Measurements from ENCODE around the gene NANOS2. TPM values are rescaled to one million over a fixed set of nuclear protein-coding genes. Genes with fewer than 3 reads are reported as not detected.
A peak's percentile ranks its signal among the peaks of the same experiment; 100 is the strongest.

The NANOS2 gene
- total and polyA plus RNA-seq, 2 of the 13 experiments (the other 11 are each of a cell fraction or from before 2014, with no cell fraction given) = not detected

- TF ChIP-seq ESRRA (CRISPR knock-in tag; IDR thresholded peaks at IDR 0.05; ENCODE audit: low read depth) (no peak), KAT8 (CRISPR knock-in tag; IDR thresholded peaks at IDR 0.05) (no peak), IRF2 (CRISPR knock-in tag; IDR thresholded peaks at IDR 0.05) (peak; percentile 34; the same call in 1 of the 2 replicates), ZNF18 (CRISPR knock-in tag; IDR thresholded peaks at IDR 0.05; ENCODE audit: insufficient replicate concordance) (peak; percentile 79), ZNF788 (CRISPR knock-in tag; IDR thresholded peaks at IDR 0.05; ENCODE audit: borderline replicate concordance) (peak; percentile 17; the same call in 1 of the 2 replicates), ZNF264 (CRISPR knock-in tag; IDR thresholded peaks at IDR 0.05) (0 out of 2 replicates have a peak, but pooled peaks have one; percentile 26), NR2C2 (CRISPR knock-in tag; IDR thresholded peaks at IDR 0.05; ENCODE audit: borderline replicate concordance) (peak; percentile 32; the same call in 1 of the 2 replicates), ZNF773 (CRISPR knock-in tag; IDR thresholded peaks at IDR 0.05; ENCODE audit: borderline replicate concordance) (no peak), KMT2B (CRISPR knock-in tag; IDR thresholded peaks at IDR 0.05) (no peak), MXD1 (CRISPR knock-in tag; IDR thresholded peaks at IDR 0.05) (0 out of 2 replicates have a peak, but pooled peaks have one; percentile 1), KLF12 (CRISPR knock-in tag; IDR thresholded peaks at IDR 0.05; ENCODE audit: borderline replicate concordance) (no peak), SPEN (CRISPR knock-in tag; IDR thresholded peaks at IDR 0.05; ENCODE audit: low read depth) (peak; percentile 59; the same call in 1 of the 2 replicates), CCAR2 (optimal IDR thresholded peaks at IDR 0.05; ENCODE audit: low read depth, low read length) (no peak), ZNF292 (CRISPR knock-in tag; IDR thresholded peaks at IDR 0.05; ENCODE audit: borderline replicate concordance, low read depth) (no peak), FOXP4 (CRISPR knock-in tag; IDR thresholded peaks at IDR 0.05) (peak; percentile 85), PAX8 (CRISPR knock-in tag; IDR thresholded peaks at IDR 0.05; ENCODE audit: borderline replicate concordance) (no peak), ZNF335 (CRISPR knock-in tag; IDR thresholded peaks at IDR 0.05) (0 out of 2 replicates have a peak, but pooled peaks have one; percentile 37), ZFP91 (CRISPR knock-in tag; IDR thresholded peaks at IDR 0.05; ENCODE audit: borderline replicate concordance) (peak; percentile 63; the same call in 1 of the 2 replicates), CBX2 (IDR thresholded peaks at IDR 0.05; ENCODE audit: low read depth, low read length) (no peak), CBX2 (CRISPR knock-in tag; IDR thresholded peaks at IDR 0.05; ENCODE audit: low read depth) (no peak), ZNF800 (CRISPR knock-in tag; IDR thresholded peaks at IDR 0.05) (no peak), ZBTB21 (CRISPR knock-in tag; IDR thresholded peaks at IDR 0.05) (no peak), PHB2 (IDR thresholded peaks at IDR 0.05; ENCODE audit: partially characterized antibody) (no peak)
Measured at GRCh38 chr19:45895519-45895972, 19.0 kb downstream of the NANOS2 start (continued).

Measured in HepG2 (cell line).